HEK293 (cell line): ENCODE measurements around the gene UTP14C.

ENCODE experiments used
- CTCF ChIA-PET: fragments of 350-600 bp; formaldehyde crosslinking; extraction: SDS; loops from one replicate; lab custom pipeline; 2021; ENCODE audit warnings: antibody characterized with exemption; lab: Yijun Ruan, JAX
- POLR2A ChIA-PET: fragments of 300-600 bp; formaldehyde crosslinking; extraction: SDS; loops from one replicate; lab custom pipeline; 2020; ENCODE audit warnings: antibody characterized with exemption, inconsistent platforms; lab: Yijun Ruan, JAX
- H3K27ac ChIP-seq: fragments of 200-500 bp; sonication (Bioruptor generic); 2 replicates; pipeline ENCODE4 v1.5.1; 2014; ENCODE audit warnings: low read depth, low read length, control low read depth, inconsistent platforms; ENCODE audit errors: extremely low read depth
- H3K36me3 ChIP-seq, 2 experiments: fragments of 200-500 bp in 1 of 2; sonication (Bioruptor generic) in 1 of 2; 1 replicate in 1 of 2; 2 replicates in 1 of 2; pipeline ENCODE4 v1.5.1; 2014 to 2017; ENCODE audit warnings: inconsistent platforms in 2 of 2, low read length in 2 of 2; ENCODE audit not compliant: control insufficient read depth in 2 of 2, insufficient read depth in 1 of 2
- H3K4me1 ChIP-seq: fragments of 200-500 bp; sonication (Bioruptor generic); 2 replicates; pipeline ENCODE4 v1.5.1; 2014; ENCODE audit warnings: mild to moderate bottlenecking, low read length, inconsistent platforms; ENCODE audit not compliant: control insufficient read depth, insufficient read depth
- H3K4me3 ChIP-seq: 2 replicates; pipeline ENCODE4 v1.5.1; 2011; ENCODE audit warnings: low read depth, mild to moderate bottlenecking, control low read depth, low read length, moderate library complexity
- H3K9me3 ChIP-seq: fragments of 200-500 bp; sonication (Bioruptor generic); 2 replicates; pipeline ENCODE4 v1.5.1; 2014; ENCODE audit warnings: low read depth, low read length, inconsistent platforms; ENCODE audit not compliant: control insufficient read depth, insufficient read depth
- HOXA7 ChIP-seq: sonication (generic); formaldehyde crosslinking; IDR thresholded peaks from 2 replicates; pipeline ENCODE4 v1.8.1; 2022; ENCODE audit warnings: missing genetic modification reagents, borderline replicate concordance
- OSR2 ChIP-seq: fragments of 450-650 bp; formaldehyde crosslinking; IDR thresholded peaks from 2 replicates; pipeline ENCODE4 v1.5.1; 2016; ENCODE audit warnings: missing biosample characterization, missing genetic modification characterization
- TRIM28 ChIP-seq: IDR thresholded peaks from 2 replicates; pipeline ENCODE4 v1.6.1; 2011; ENCODE audit warnings: low read length, control low read depth, borderline replicate concordance
- YY1 ChIP-seq: fragments of 450-650 bp; formaldehyde crosslinking; IDR thresholded peaks from 2 replicates; pipeline ENCODE4 v1.5.1; 2018; ENCODE audit warnings: missing biosample characterization, missing genetic modification characterization
- ZEB2 ChIP-seq: fragments of 450-650 bp; formaldehyde crosslinking; IDR thresholded peaks from 2 replicates; pipeline ENCODE4 v1.5.1; 2016; ENCODE audit warnings: missing biosample characterization, missing genetic modification characterization
- ZFP3 ChIP-seq: fragments of 450-650 bp; formaldehyde crosslinking; IDR thresholded peaks from 2 replicates; pipeline ENCODE4 v1.5.1; 2016; ENCODE audit warnings: low read depth, missing biosample characterization, missing genetic modification characterization
- ZFP37 ChIP-seq: fragments of 450-650 bp; formaldehyde crosslinking; IDR thresholded peaks from 2 replicates; pipeline ENCODE4 v1.5.1; 2016; ENCODE audit warnings: missing biosample characterization, missing genetic modification characterization
- ZNF114 ChIP-seq: fragments of 450-650 bp; formaldehyde crosslinking; IDR thresholded peaks from 2 replicates; pipeline ENCODE4 v1.5.0; 2017; ENCODE audit warnings: missing biosample characterization, missing genetic modification characterization
- ZNF169 ChIP-seq: fragments of 450-650 bp; formaldehyde crosslinking; IDR thresholded peaks from 2 replicates; pipeline ENCODE4 v1.5.1; 2016; ENCODE audit warnings: missing biosample characterization, missing genetic modification characterization
- ZNF416 ChIP-seq: fragments of 450-650 bp; formaldehyde crosslinking; IDR thresholded peaks from 2 replicates; pipeline ENCODE4 v1.5.1; 2016; ENCODE audit warnings: missing biosample characterization, missing genetic modification characterization
- ZNF423 ChIP-seq: fragments of 450-650 bp; formaldehyde crosslinking; IDR thresholded peaks from 2 replicates; pipeline ENCODE4 v1.5.1; 2016; ENCODE audit warnings: missing biosample characterization, missing genetic modification characterization
- ZNF529 ChIP-seq: fragments of 450-650 bp; formaldehyde crosslinking; IDR thresholded peaks from 2 replicates; pipeline ENCODE4 v1.5.1; 2017; ENCODE audit warnings: missing genetic modification characterization, missing biosample characterization; ENCODE audit not compliant: insufficient replicate concordance
- ZNF560 ChIP-seq: fragments of 450-650 bp; formaldehyde crosslinking; IDR thresholded peaks from 2 replicates; pipeline ENCODE4 v1.5.1; 2017; ENCODE audit warnings: missing biosample characterization, missing genetic modification characterization, borderline replicate concordance
- ZNF654 ChIP-seq: fragments of 450-650 bp; formaldehyde crosslinking; IDR thresholded peaks from 2 replicates; pipeline ENCODE4 v1.5.1; 2016; ENCODE audit warnings: low read depth, missing biosample characterization, missing genetic modification characterization
- ZNF830 ChIP-seq: fragments of 450-650 bp; IDR thresholded peaks from 2 replicates; pipeline ENCODE4 v1.5.0; 2018; ENCODE audit warnings: missing biosample characterization, missing genetic modification characterization, low read depth, mild to moderate bottlenecking, moderate library complexity
- TF ChIP-seq, protein P1 (sequence below): fragments of 450-650 bp; formaldehyde crosslinking; IDR thresholded peaks from 2 replicates; pipeline ENCODE4 v1.5.1; 2016; ENCODE audit warnings: missing biosample characterization, missing genetic modification characterization, borderline replicate concordance
- TF ChIP-seq, protein P2 (sequence below): fragments of 450-650 bp; formaldehyde crosslinking; IDR thresholded peaks from 2 replicates; pipeline ENCODE4 v1.5.1; 2017; ENCODE audit warnings: missing biosample characterization, missing genetic modification characterization
- TF ChIP-seq, protein P3 (sequence below): fragments of 450-650 bp; formaldehyde crosslinking; IDR thresholded peaks from 2 replicates; pipeline ENCODE4 v1.5.1; 2016; ENCODE audit warnings: missing biosample characterization, missing genetic modification characterization
- TF ChIP-seq, protein P4 (sequence below): fragments of 450-650 bp; formaldehyde crosslinking; IDR thresholded peaks from 2 replicates; pipeline ENCODE4 v1.5.1; 2016; ENCODE audit warnings: missing biosample characterization, missing genetic modification characterization
- TF ChIP-seq, protein P5 (sequence below): fragments of 450-650 bp; formaldehyde crosslinking; optimal IDR thresholded peaks from 2 replicates; pipeline ENCODE3; 2016; ENCODE audit warnings: missing biosample characterization, mild to moderate bottlenecking, missing genetic modification characterization
- TF ChIP-seq, protein P6 (sequence below): fragments of 450-650 bp; formaldehyde crosslinking; IDR thresholded peaks from 2 replicates; pipeline ENCODE4 v1.5.1; 2016; ENCODE audit warnings: missing biosample characterization, missing genetic modification characterization
- TF ChIP-seq, protein P7 (sequence below): fragments of 450-650 bp; formaldehyde crosslinking; IDR thresholded peaks from 2 replicates; pipeline ENCODE4 v1.5.1; 2016; ENCODE audit warnings: missing biosample characterization, missing genetic modification characterization, low read depth

Gene UTP14C

DNA sequence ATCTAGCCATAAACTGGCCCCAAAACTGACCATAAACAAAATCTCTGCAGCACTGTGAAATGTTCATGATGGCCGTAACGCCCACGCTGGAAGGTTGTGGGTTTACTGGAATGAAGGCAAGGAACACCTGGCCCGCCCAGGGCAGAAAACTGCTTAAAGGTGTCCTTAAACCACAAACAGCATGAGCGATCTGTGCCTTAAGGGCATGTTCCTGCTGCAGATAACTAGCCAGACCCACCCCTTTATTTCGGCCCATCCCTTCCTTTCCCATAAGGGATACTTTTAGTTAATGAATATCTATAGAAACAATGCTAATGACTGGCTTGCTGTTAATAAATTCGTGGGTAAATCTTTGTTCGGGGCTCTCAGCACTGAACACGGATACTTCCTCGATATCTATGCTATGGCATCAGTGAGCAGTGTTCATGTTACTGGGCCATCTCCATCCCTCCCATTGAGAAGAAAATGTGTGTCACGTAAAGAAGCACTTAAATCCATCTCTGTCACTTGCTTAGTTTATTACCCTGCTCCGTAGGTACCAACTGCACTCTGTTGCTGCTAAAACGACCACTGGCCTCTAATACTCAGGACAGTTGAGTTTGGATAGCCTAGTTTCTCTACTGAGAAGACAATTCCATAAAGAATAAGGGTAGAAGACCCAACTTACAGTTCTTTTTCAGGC lies 18.5 kb upstream of the UTP14C start (continued):
- TF ChIP-seq, protein P1, sequence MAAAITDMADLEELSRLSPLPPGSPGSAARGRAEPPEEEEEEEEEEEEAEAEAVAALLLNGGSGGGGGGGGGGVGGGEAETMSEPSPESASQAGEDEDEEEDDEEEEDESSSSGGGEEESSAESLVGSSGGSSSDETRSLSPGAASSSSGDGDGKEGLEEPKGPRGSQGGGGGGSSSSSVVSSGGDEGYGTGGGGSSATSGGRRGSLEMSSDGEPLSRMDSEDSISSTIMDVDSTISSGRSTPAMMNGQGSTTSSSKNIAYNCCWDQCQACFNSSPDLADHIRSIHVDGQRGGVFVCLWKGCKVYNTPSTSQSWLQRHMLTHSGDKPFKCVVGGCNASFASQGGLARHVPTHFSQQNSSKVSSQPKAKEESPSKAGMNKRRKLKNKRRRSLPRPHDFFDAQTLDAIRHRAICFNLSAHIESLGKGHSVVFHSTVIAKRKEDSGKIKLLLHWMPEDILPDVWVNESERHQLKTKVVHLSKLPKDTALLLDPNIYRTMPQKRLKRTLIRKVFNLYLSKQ, result no peak
- no peak for TF ChIP-seq ZNF560
- no peak for TF ChIP-seq ZNF529
- TF ChIP-seq ZFP37, result no peak
- TF ChIP-seq, protein P2, sequence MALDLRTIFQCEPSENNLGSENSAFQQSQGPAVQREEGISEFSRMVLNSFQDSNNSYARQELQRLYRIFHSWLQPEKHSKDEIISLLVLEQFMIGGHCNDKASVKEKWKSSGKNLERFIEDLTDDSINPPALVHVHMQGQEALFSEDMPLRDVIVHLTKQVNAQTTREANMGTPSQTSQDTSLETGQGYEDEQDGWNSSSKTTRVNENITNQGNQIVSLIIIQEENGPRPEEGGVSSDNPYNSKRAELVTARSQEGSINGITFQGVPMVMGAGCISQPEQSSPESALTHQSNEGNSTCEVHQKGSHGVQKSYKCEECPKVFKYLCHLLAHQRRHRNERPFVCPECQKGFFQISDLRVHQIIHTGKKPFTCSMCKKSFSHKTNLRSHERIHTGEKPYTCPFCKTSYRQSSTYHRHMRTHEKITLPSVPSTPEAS (tag by site-specific recombination), result no peak
- TF ChIP-seq HOXA7 (CRISPR knock-in tag), result no peak
- no peak for TF ChIP-seq ZNF830

DNA sequence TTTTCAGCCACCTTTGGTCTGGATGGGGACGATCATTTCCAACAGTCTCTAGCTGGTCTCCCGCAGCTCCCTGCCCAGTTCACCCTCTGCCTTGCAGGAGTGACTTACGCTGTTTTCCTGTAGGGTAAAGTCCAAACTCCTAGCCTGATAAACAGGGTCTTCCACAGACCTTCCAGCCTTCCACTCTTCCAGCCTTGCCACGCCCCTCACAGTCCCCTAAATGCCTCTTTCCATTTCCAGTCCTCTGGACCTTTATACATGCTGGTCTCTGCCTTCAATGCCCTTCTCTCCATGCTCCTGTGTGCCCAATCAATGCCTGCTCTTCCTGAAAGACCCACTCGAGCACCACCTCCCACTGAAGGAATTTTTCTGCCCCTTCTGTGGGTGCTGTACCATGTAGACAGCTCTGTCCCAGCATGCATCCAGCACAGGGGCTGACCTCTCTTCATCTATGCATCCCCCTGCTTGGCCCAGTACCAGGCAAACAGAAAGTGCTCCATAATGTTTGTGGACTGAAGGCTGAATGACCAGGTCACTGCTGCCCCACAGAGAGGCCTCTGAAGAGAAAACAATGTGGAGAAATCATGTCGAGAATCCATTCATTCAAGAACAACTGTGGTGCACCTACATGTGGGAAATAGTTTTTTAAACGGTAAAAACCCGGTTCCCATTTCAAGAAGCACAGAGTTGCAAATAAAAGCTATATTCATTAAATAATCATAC lies 17.8 kb upstream of the UTP14C start:
- CTCF ChIA-PET, result interaction anchor here (0.6 kb wide), 1 partner anchor 131 kb away, joined by 4 read pairs; no protein-coding TSS in a partner anchor
- Histone ChIP-seq H3K4me3 (no peak overlapping the region), H3K27ac (no peak overlapping the region), H3K36me3 (no peaks in the 10 kb centered on the region), H3K9me3 (no peaks in the 10 kb centered on the region), H3K4me1 (no peaks in the 10 kb centered on the region)
- POLR2A ChIA-PET, result no interaction called here
- TF ChIP-seq, protein P3, sequence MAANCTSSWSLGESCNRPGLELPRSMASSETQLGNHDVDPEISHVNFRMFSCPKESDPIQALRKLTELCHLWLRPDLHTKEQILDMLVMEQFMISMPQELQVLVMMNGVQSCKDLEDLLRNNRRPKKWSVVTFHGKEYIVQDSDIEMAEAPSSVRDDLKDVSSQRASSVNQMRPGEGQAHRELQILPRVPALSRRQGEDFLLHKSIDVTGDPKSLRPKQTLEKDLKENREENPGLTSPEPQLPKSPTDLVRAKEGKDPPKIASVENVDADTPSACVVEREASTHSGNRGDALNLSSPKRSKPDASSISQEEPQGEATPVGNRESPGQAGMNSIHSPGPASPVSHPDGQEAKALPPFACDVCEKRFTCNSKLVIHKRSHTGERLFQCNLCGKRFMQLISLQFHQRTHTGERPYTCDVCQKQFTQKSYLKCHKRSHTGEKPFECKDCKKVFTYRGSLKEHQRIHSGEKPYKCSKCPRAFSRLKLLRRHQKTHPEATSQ, result no peak
- TF ChIP-seq, protein P4, sequence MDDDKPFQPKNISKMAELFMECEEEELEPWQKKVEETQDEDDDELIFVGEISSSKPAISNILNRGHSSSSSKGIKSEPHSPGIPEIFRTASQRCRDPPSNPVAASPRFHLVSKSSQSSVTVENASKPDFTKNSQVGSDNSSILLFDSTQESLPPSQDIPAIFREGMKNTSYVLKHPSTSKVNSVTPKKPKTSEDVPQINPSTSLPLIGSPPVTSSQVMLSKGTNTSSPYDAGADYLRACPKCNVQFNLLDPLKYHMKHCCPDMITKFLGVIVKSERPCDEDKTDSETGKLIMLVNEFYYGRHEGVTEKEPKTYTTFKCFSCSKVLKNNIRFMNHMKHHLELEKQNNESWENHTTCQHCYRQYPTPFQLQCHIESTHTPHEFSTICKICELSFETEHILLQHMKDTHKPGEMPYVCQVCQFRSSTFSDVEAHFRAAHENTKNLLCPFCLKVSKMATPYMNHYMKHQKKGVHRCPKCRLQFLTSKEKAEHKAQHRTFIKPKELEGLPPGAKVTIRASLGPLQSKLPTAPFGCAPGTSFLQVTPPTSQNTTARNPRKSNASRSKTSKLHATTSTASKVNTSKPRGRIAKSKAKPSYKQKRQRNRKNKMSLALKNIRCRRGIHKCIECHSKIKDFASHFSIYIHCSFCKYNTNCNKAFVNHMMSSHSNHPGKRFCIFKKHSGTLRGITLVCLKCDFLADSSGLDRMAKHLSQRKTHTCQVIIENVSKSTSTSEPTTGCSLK (tag by site-specific recombination), result no peak
- TF ChIP-seq, protein P5, sequence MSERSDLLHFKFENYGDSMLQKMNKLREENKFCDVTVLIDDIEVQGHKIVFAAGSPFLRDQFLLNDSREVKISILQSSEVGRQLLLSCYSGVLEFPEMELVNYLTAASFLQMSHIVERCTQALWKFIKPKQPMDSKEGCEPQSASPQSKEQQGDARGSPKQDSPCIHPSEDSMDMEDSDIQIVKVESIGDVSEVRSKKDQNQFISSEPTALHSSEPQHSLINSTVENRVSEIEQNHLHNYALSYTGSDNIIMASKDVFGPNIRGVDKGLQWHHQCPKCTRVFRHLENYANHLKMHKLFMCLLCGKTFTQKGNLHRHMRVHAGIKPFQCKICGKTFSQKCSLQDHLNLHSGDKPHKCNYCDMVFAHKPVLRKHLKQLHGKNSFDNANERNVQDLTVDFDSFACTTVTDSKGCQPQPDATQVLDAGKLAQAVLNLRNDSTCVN (tag by site-specific recombination), result no peak
- TF ChIP-seq ZNF654 (tag by site-specific recombination) (no peak), ZNF830 (no peak), YY1 (tag by site-specific recombination) (no peak), ZNF416 (tag by site-specific recombination) (no peak), ZFP3 (no peak), OSR2 (no peak), ZNF114 (tag by site-specific recombination) (no peak), ZNF423 (tag by site-specific recombination) (no peak), ZNF169 (tag by site-specific recombination) (no peak), ZEB2 (tag by site-specific recombination) (no peak), TRIM28 (no peak)
- TF ChIP-seq, protein P6, sequence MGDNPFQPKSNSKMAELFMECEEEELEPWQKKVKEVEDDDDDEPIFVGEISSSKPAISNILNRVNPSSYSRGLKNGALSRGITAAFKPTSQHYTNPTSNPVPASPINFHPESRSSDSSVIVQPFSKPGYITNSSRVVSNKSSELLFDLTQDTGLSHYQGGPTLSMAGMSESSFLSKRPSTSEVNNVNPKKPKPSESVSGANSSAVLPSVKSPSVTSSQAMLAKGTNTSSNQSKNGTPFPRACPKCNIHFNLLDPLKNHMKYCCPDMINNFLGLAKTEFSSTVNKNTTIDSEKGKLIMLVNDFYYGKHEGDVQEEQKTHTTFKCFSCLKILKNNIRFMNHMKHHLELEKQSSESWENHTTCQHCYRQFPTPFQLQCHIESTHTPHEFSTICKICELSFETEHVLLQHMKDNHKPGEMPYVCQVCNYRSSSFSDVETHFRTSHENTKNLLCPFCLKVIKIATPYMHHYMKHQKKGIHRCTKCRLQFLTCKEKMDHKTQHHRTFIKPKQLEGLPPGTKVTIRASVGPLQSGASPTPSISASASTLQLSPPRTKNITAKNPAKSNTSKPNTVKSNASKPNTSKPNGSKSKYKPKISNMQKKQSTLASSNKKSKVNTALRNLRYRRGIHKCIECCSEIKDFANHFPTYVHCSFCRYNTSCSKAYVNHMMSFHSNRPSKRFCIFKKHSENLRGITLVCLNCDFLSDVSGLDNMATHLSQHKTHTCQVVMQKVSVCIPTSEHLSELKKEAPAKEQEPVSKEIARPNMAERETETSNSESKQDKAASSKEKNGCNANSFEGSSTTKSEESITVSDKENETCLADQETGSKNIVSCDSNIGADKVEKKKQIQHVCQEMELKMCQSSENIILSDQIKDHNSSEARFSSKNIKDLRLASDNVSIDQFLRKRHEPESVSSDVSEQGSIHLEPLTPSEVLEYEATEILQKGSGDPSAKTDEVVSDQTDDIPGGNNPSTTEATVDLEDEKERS (tag by site-specific recombination), result no peak
- TF ChIP-seq, protein P7, sequence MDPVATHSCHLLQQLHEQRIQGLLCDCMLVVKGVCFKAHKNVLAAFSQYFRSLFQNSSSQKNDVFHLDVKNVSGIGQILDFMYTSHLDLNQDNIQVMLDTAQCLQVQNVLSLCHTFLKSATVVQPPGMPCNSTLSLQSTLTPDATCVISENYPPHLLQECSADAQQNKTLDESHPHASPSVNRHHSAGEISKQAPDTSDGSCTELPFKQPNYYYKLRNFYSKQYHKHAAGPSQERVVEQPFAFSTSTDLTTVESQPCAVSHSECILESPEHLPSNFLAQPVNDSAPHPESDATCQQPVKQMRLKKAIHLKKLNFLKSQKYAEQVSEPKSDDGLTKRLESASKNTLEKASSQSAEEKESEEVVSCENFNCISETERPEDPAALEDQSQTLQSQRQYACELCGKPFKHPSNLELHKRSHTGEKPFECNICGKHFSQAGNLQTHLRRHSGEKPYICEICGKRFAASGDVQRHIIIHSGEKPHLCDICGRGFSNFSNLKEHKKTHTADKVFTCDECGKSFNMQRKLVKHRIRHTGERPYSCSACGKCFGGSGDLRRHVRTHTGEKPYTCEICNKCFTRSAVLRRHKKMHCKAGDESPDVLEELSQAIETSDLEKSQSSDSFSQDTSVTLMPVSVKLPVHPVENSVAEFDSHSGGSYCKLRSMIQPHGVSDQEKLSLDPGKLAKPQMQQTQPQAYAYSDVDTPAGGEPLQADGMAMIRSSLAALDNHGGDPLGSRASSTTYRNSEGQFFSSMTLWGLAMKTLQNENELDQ (tag by site-specific recombination), result no peak
